Panc1 (cell line): Measurements from ENCODE around the gene SLC6A12. TPM values are rescaled to one million over a fixed set of nuclear protein-coding genes. Genes with fewer than 3 reads are reported as not detected.

Experiments used
- ATAC-seq: fragments of 200-7000 bp; cut with Tn5 transposase; 2 replicates; pipeline ENCODE4 v1.9.1; 2020; ENCODE audit warnings: mild to moderate bottlenecking, moderate library complexity
- BruUV-seq: library from RNA; stranded (reverse); fragments of 400-500 nt; replicated peaks from 2 replicates; lab custom pipeline; 2021; lab: Mats Ljungman, UMichigan
- CTCF ChIA-PET: fragments of 300-600 bp; sonication (Branson Sonifier 250); formaldehyde crosslinking; loops from one replicate; lab custom pipeline; 2022; ENCODE audit warnings: antibody characterized with exemption; lab: Charles Lee
- POLR2A ChIA-PET: fragments of 300-600 bp; sonication (Branson Sonifier 250); formaldehyde crosslinking; loops from one replicate; lab custom pipeline; 2022; ENCODE audit warnings: antibody characterized with exemption; lab: Charles Lee
- DNase-seq: peaks from one replicate; pipeline ENCODE4 v3.0.0-alpha.2; 2010; ENCODE audit warnings: low read depth, low spot score
- H3K27ac ChIP-seq: 2 replicates; pipeline ENCODE4 v1.5.1; 2011; ENCODE audit warnings: mild to moderate bottlenecking, low read length, inconsistent platforms
- H3K27me3 ChIP-seq: fragments of 200-500 bp; sonication (Bioruptor generic); 2 replicates; pipeline ENCODE4 v1.6.0; 2014; ENCODE audit warnings: low read length, inconsistent platforms; ENCODE audit not compliant: control insufficient read depth, insufficient read depth
- H3K36me3 ChIP-seq: fragments of 200-500 bp; sonication (Bioruptor generic); 2 replicates; pipeline ENCODE4 v1.5.1; 2014; ENCODE audit warnings: inconsistent platforms, mild to moderate bottlenecking, low read length, moderate library complexity; ENCODE audit not compliant: control insufficient read depth, insufficient read depth
- H3K4me1 ChIP-seq: 2 replicates; pipeline ENCODE4 v1.5.1; 2011; ENCODE audit warnings: inconsistent platforms, mild to moderate bottlenecking, low read length, moderate library complexity; ENCODE audit not compliant: control insufficient read depth, insufficient read depth
- H3K4me3 ChIP-seq, 2 experiments: 2 replicates each; pipeline ENCODE4 v1.5.1; 2011 to 2012; ENCODE audit warnings: low read depth in 2 of 2, low read length in 2 of 2, mild to moderate bottlenecking in 2 of 2, inconsistent platforms in 1 of 2, moderate library complexity in 1 of 2
- H3K9me3 ChIP-seq: fragments of 200-500 bp; sonication (Bioruptor generic); 2 replicates; pipeline ENCODE4 v1.5.1; 2014; ENCODE audit warnings: low read depth, mild to moderate bottlenecking, inconsistent platforms, low read length, moderate library complexity; ENCODE audit not compliant: control insufficient read depth, insufficient read depth
- CTCF ChIP-seq: fragments of 450-650 bp; IDR thresholded peaks from 2 replicates; pipeline ENCODE4 v1.5.1; 2017; ENCODE audit warnings: mild to moderate bottlenecking
- POLR2AphosphoS5 ChIP-seq: IDR thresholded peaks from 2 replicates; pipeline ENCODE4 v1.6.1; 2012; ENCODE audit warnings: mild to moderate bottlenecking, low read depth, low read length, moderate library complexity
- REST ChIP-seq, 2 experiments: IDR thresholded peaks; 2 replicates each; pipeline ENCODE4 v1.6.1; 2011 to 2012; ENCODE audit warnings: low read depth in 2 of 2, control low read depth in 1 of 2, low read length in 1 of 2, mild to moderate bottlenecking in 1 of 2, moderate library complexity in 1 of 2; ENCODE audit not compliant: insufficient read depth in 1 of 2
- SIN3A ChIP-seq: IDR thresholded peaks from 2 replicates; pipeline ENCODE4 v1.6.1; 2012; ENCODE audit warnings: low read depth, mild to moderate bottlenecking, low read length, moderate library complexity, borderline replicate concordance; ENCODE audit not compliant: insufficient read depth
- TCF7L2 ChIP-seq: IDR thresholded peaks from 2 replicates; pipeline ENCODE4 v1.6.1; 2011; ENCODE audit warnings: mild to moderate bottlenecking, low read depth, low read length, inconsistent platforms
- in situ Hi-C: cut with HindIII; loops from 2 replicates; pipeline ENCODE4 v1.10.0; 2016; ENCODE audit warnings: low sequenced_read_pairs, low pct_unique_long_range_greater_than_20kb
- intact Hi-C: fragments of 100-400 bp; cut with micrococcal nuclease; formaldehyde crosslinking; loops from one replicate; pipeline ENCODE4 v1.10.0; 2022; ENCODE audit not compliant: unreplicated experiment
- total RNA-seq: library from RNA; stranded (reverse); gene quantifications from one replicate; pipeline ENCODE4 v1.2.1, GENCODE V29; 2021; ENCODE audit not compliant: unreplicated experiment

Gene SLC6A12
- total RNA-seq, 1 experiment from 2014 or later = 1.0 TPM

- no peak for TF ChIP-seq POLR2AphosphoS5
- no peak overlapping the region for H3K27ac ChIP-seq
- H3K4me1 ChIP-seq = no peaks in the 10 kb centered on the region
- ChIA-PET CTCF (no interaction called here), POLR2A (no interaction called here)
- intact Hi-C loops (no loop called here), in situ Hi-C loops (no loop called here)
- DNase-seq = no peak
- no peaks in the 10 kb centered on the region for H3K9me3 ChIP-seq
- BruUV-seq = no TSS peak
- no peaks in the 10 kb centered on the region for H3K36me3 ChIP-seq
- no peak for ATAC-seq
- no peaks in the 10 kb centered on the region for H3K27me3 ChIP-seq
- no peak overlapping the region for H3K4me3 ChIP-seq
Measured at GRCh38 chr12:196436-196835, 17.5 kb downstream of the SLC6A12 start.

GRCh38 chr12:195951-196350 lies 18.0 kb downstream of the SLC6A12 start:
- Histone ChIP-seq H3K36me3 (no peaks in the 10 kb centered on the region), H3K27me3 (no peaks in the 10 kb centered on the region), H3K4me3 (no peak overlapping the region), H3K9me3 (no peaks in the 10 kb centered on the region), H3K4me1 (no peaks in the 10 kb centered on the region), H3K27ac (no peak overlapping the region)
- in situ Hi-C loops = no loop called here
- POLR2A ChIA-PET = no interaction called here
- no TSS peak for BruUV-seq
- CTCF ChIA-PET = no interaction called here
- ATAC-seq (no peak), DNase-seq (no peak)
- intact Hi-C loops = no loop called here
- TF ChIP-seq TCF7L2 = no peak
- TF ChIP-seq POLR2AphosphoS5 = no peak
- no peak for TF ChIP-seq CTCF
- TF ChIP-seq SIN3A = no peak
- no peak for TF ChIP-seq REST (IDR thresholded peaks at IDR 0.05; ENCODE audit: insufficient read depth in 1 of 2, low read depth in 2 of 2, low read length in 1 of 2)

- no TSS peak for BruUV-seq
- intact Hi-C loops (no loop called here), in situ Hi-C loops (no loop called here)
- TF ChIP-seq REST (IDR thresholded peaks at IDR 0.05; ENCODE audit: insufficient read depth in 1 of 2, low read depth in 2 of 2, low read length in 1 of 2) (no peak), TCF7L2 (no peak), SIN3A (no peak), POLR2AphosphoS5 (no peak), CTCF (no peak)
- H3K9me3 ChIP-seq = no peaks in the 10 kb centered on the region
- no peak for DNase-seq
- H3K27me3 ChIP-seq = no peaks in the 10 kb centered on the region
- H3K27ac ChIP-seq = no peak overlapping the region
- ChIA-PET CTCF (interaction anchor here (0.6 kb wide), 1 partner anchor 24 kb away, joined by 3 read pairs; no protein-coding TSS in a partner anchor), POLR2A (no interaction called here)
- H3K36me3 ChIP-seq = no peaks in the 10 kb centered on the region
- ATAC-seq = no peak
- H3K4me1 ChIP-seq = no peaks in the 10 kb centered on the region
- no peak overlapping the region for H3K4me3 ChIP-seq
Measured at GRCh38 chr12:195156-195555, 18.8 kb downstream of the SLC6A12 start.
